Amniotic stem cell (primary cell): ENCODE data around the gene NALCN.

Source experiments
- DNase-seq: peaks from one replicate; lab custom pipeline; 2025; lab: John Stamatoyannopoulos, UW

NALCN gene

GRCh38 chr13:101415358-101416174, 742 bp downstream of the NALCN start:
- no peak for DNase-seq

DNA sequence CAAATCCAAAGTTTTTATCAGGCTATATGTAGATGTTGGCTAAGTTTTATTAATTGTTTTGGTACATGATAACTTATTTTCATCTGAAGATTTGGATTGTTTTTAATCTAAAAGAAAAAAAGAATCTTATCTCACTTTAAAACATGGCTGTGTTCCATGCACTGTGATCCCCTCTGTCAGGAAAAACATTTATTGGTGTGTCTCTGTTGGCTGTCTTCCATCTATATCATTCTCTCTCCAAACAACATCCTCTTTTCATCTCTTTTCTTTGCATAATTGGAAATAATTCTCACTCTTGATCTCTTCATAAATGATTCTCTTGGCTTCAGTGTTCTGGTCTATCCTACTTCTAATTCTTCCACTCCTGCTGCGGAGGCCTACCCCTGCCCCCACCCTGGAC, 4.2 kb downstream of the NALCN start:
- DNase-seq: no peak

DNA sequence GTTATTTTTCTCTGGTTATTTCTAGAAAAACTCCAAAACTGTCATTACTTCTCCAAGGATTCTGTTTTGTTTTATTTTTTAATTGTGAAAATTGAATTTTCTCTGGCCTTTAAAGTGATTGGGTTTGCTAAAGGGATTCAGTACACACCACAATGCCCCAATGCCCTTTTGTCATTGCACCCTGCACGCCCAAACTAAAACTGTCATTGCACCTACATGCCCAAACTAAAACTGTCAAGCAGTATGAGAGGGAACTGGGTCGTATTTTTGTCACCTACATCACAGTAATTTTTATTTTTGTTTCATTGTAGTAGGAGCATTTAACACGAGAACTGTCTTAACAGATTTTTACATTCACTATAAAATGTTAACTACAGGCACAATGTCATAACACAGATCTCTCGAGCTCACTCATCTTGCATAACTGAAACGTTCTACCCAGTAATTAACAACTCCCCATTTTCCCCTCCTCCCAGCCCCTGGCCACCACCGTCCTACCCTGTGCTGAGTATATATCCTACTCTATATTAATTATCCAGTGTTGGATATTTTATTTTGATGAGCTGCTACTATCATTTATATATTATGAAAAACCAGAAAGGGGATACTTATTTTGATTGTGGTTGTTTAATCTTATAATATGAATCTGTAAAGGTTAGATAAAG, 7.2 kb downstream of the NALCN start:
- no peak for DNase-seq

GRCh38 chr13:101408154-101408553, 8.2 kb downstream of the NALCN start:
- no peak for DNase-seq

DNA sequence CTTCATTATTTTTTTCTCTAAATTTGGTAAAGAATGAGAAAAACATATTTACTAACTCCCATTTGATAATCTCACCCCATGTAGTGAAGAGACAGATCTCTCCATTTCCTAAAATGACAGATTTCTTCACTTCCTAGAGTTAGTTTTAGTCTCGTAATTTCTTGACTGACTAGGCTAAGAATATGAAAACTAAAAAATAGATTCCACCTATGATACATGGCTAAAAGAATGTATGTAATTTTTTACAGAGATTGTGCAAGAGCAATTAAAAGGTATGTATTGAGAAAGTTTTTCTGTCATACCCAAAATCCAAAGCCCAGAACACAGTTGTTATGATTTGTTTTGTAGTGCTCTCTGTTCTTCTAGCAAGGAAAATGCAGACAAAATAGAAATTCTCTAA, 9.5 kb downstream of the NALCN start:
- no peak for DNase-seq

DNA sequence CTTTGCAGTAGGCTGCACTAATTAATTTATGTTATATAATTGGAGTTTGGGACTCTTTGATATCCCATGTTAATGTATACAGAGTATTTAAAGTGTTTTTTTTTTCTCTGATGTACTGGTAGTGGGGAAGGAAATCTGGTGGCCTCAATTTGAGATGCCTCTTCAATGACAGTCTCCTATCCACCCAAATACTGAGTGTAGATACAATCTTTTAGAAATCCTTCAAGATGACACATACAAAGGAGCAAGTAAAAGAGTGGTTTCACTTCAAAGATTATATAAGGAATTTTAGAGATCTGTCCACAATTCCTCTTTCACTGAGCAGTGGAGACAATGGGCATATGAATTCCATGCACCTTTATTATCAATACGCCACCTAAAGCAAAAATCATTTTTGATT, 15.1 kb downstream of the NALCN start:
- no peak for DNase-seq

DNA sequence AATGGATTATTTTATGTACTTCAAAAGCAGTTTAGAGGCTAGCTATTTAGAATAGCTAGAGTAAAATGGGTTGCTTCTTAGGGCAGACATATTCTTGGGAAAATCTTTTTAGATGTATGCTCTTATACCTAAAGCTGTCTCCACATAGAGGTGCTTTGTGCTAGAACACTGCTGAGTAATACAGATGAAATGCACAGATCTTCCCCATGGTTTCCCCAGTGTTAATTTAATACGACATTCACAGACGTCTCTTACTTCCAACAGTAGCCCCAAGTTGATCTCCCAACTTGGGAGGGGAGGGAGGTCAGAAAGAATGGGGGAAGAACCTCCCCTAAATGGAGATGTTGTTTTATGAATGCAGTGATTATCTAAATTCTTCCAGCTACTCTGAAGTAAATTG, 16.9 kb downstream of the NALCN start:
- no peak for DNase-seq

- DNase-seq: no peak
Observed at GRCh38 chr13:101398920-101399319, 17.4 kb downstream of the NALCN start.

- no peak for DNase-seq
Observed at GRCh38 chr13:101398191-101398590, 18.1 kb downstream of the NALCN start.

- DNase-seq: peak; percentile 46
Observed at GRCh38 chr13:101397742-101398141, 18.6 kb downstream of the NALCN start.

- DNase-seq: no peak
Observed at GRCh38 chr13:101394605-101395004, 21.7 kb downstream of the NALCN start.

GRCh38 chr13:101393140-101393539, 23.2 kb downstream of the NALCN start:
- DNase-seq: no peak

DNA sequence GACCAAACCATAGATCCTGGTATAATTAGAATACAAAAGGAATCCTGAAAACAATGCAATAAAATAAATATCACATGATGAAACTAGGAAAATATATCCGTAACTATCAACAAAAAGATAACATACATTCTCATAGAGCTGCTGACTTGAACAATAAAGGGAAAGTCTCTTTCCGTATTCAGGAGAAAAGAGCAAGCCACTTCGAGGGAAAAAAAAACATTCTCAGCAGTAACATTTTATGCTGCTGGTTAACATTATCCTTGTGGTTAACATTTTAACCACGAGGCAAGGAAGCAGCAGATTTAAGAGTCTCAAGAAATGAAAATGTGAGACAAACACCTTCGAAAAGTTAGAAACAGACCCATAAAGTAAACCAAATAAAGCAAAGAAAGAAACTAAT, 25.8 kb downstream of the NALCN start:
- no peak for DNase-seq

GRCh38 chr13:101384929-101385328, 31.4 kb downstream of the NALCN start:
- DNase-seq: no peak

DNA sequence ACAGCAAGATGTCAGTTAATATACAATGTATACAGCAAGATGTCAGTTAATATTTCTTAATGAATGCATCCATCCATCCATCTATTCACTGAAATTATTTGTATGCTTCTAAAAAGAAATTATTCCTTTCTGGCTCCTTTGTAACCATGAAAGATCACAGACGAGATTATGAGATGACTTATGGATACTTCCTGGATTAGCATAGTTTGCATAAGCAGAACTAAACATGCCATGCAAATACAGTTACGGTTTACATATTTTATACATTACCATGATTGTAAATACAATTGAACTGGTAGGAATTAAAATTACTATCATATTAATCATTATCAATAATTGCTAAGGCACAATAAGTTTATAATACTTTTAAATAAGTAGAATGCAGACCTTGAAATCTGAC, 32.7 kb downstream of the NALCN start:
- no peak for DNase-seq

DNA sequence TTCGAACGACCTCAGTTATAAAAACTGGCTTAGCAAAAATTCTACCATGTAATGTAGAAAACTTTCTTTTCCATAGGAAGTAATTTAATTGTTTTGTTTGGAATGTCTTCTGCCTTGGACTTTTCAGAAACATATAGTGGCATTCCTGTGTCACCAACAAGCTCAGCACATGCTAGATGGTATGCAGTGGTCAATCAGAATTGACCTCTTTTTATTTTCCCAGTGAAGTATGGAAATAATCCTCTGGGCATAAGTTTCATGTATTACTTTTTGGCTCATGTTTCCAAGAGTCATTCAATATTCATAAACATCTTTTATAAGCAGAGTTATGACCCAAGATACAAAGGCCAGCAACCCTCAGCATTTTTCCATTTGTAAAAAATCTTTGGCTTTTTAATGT, 33.6 kb downstream of the NALCN start:
- DNase-seq: no peak

DNA sequence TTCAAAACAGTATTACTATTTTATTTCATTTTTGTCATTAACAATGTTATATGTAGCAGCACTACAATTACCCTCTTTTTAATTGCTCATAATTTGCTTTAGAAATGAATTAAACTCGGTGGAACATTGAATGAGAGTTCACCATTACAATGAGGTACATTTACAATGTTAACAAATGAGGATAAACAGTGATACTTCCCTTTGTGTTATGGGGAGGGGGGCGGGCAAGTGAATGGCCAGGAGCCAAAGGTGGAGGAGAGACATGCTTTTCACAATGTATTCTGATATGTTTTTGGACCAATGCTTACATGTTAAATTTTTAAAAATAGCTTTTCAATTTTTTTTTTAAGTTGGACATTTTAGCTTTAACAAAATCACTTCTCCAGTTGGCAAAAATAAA, 34.2 kb downstream of the NALCN start:
- DNase-seq: no peak

DNA sequence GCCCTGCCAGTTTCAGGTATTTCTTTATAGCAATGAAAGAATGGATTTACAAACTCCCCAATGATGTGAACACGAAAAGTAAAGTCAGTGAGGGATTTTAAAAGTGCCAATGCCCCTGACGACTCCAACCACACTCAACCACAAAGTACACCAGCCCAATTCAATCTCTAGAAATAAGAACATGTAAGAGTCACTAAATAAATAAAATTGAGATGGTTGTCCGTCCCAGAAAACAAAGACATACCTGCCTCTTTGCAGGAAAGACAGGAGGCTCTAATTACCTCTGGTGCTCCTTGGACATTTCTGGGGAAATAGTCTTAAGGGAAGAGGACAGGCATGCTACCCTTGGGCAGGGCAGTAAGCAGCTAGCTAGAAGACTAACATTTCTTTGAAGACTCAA, 55.8 kb downstream of the NALCN start:
- DNase-seq: no peak

GRCh38 chr13:101354895-101355294, 61.4 kb downstream of the NALCN start:
- DNase-seq: no peak

- DNase-seq: no peak
Observed at GRCh38 chr13:101346942-101347728, 69.2 kb downstream of the NALCN start.

GRCh38 chr13:101346161-101346560, 70.1 kb downstream of the NALCN start:
- DNase-seq: no peak

- no peak for DNase-seq
Observed at GRCh38 chr13:101343128-101343787, 73.0 kb downstream of the NALCN start.
